HCT116 (cell line): ENCODE measurements around the gene RCSD1. TPM values are rescaled to one million over a fixed set of nuclear protein-coding genes. Genes with fewer than 3 reads are reported as not detected.

ENCODE experiments used
- ATAC-seq: fragments of 200-7000 bp; cut with Tn5 transposase; 2 replicates; pipeline ENCODE4 v1.9.1; 2020; ENCODE audit warnings: mild to moderate bottlenecking, moderate library complexity
- BruUV-seq: library from RNA; stranded (reverse); fragments of 400-500 nt; replicated peaks from 2 replicates; lab custom pipeline; 2021; lab: Mats Ljungman, UMichigan
- CTCF ChIA-PET: fragments of 300-600 bp; sonication (Branson Sonifier 250); formaldehyde crosslinking; loops from one replicate; lab custom pipeline; 2021; ENCODE audit warnings: antibody characterized with exemption; lab: Charles Lee
- POLR2A ChIA-PET: fragments of 300-600, 350-600 bp; sonication (Branson Sonifier 250); formaldehyde crosslinking; loops from one replicate; lab custom pipeline; 2021; ENCODE audit warnings: antibody characterized with exemption; lab: Charles Lee
- RAD21 ChIA-PET, 2 experiments: fragments of 300-600 bp; sonication (Branson Sonifier 250); formaldehyde crosslinking; loops; one replicate each; lab custom pipeline; 2023; ENCODE audit warnings: low total read pairs in 2 of 2; ENCODE audit not compliant: uncharacterized antibody in 2 of 2, unreplicated experiment in 2 of 2, low non-redundant PET in 1 of 2; lab: Charles Lee
- DNase-seq: peaks from one replicate; pipeline ENCODE4 v3.0.0-alpha.2; 2010; ENCODE audit warnings: low read depth, low spot score
- H2AFZ ChIP-seq: fragments of 200-600 bp; shearing (Covaris generic), sonication (generic); 2 replicates; pipeline ENCODE4 v1.6.1; 2017; ENCODE audit warnings: low read depth, mixed run types, mixed read lengths, antibody characterized with exemption, low read length; ENCODE audit not compliant: poor library complexity, severe bottlenecking
- H3K27ac ChIP-seq: 2 replicates; pipeline ENCODE4 v1.5.1; 2012; ENCODE audit warnings: low read depth, low read length
- H3K27me3 ChIP-seq: fragments of 200-600 bp; sonication (generic); 2 replicates; pipeline ENCODE4 v1.6.1; 2016; ENCODE audit warnings: mixed run types, low read length, mixed read lengths; ENCODE audit not compliant: insufficient read depth
- H3K36me3 ChIP-seq, 2 experiments: fragments of 200-500 bp in 1 of 2; fragments of 200-600 bp in 1 of 2; sonication (Bioruptor generic) in 1 of 2; sonication (generic) in 1 of 2; 2 replicates each; pipeline versions ENCODE4 v1.5.1 to v1.6.1; 2014 to 2016; ENCODE audit warnings: low read length in 2 of 2, inconsistent platforms in 1 of 2, mixed read lengths in 1 of 2, mixed run types in 1 of 2; ENCODE audit not compliant: insufficient read depth in 2 of 2, control insufficient read depth in 1 of 2
- H3K4me1 ChIP-seq, 2 experiments: fragments of 200-600 bp in 1 of 2; sonication (generic) in 1 of 2; 2 replicates each; pipeline versions ENCODE4 v1.5.1 to v1.6.1; 2012 to 2017; ENCODE audit warnings: low read length in 2 of 2, inconsistent platforms in 1 of 2, mild to moderate bottlenecking in 1 of 2, mixed read lengths in 1 of 2, mixed run types in 1 of 2, moderate library complexity in 1 of 2; ENCODE audit not compliant: insufficient read depth in 2 of 2, control insufficient read depth in 1 of 2
- H3K4me2 ChIP-seq: fragments of 200-600 bp; sonication (generic); 2 replicates; pipeline ENCODE4 v1.6.1; 2017; ENCODE audit warnings: mixed run types, low read length, mixed read lengths
- H3K4me3 ChIP-seq, 2 experiments: fragments of 200-600 bp in 1 of 2; sonication (generic) in 1 of 2; replicated peaks in 1 of 2; 2 replicates each; pipeline ENCODE4 v1.5.1; 2011 to 2016; ENCODE audit warnings: low read length in 2 of 2, control low read depth in 1 of 2, low read depth in 1 of 2, mild to moderate bottlenecking in 1 of 2, mixed read lengths in 1 of 2, mixed run types in 1 of 2
- H3K79me2 ChIP-seq: fragments of 200-600 bp; sonication (generic); 2 replicates; pipeline ENCODE4 v1.6.1; 2017; ENCODE audit warnings: mild to moderate bottlenecking, mixed run types, low read length, moderate library complexity, mixed read lengths; ENCODE audit not compliant: insufficient read depth
- H3K9ac ChIP-seq: fragments of 200-600 bp; sonication (generic); 2 replicates; pipeline ENCODE4 v1.6.1; 2016; ENCODE audit warnings: low read length, mixed read lengths
- H3K9me2 ChIP-seq: fragments of 200-600 bp; sonication (generic), shearing (Covaris generic); 2 replicates; pipeline ENCODE4 v1.6.1; 2017; ENCODE audit warnings: mixed run types, mild to moderate bottlenecking, moderate library complexity; ENCODE audit not compliant: insufficient read depth
- H3K9me3 ChIP-seq, 2 experiments: fragments of 200-500 bp in 1 of 2; fragments of 200-600 bp in 1 of 2; sonication (Bioruptor generic) in 1 of 2; sonication (generic) in 1 of 2; 2 replicates each; pipeline ENCODE4 v1.6.1; 2014 to 2017; ENCODE audit warnings: low read length in 2 of 2, mixed read lengths in 2 of 2, inconsistent platforms in 1 of 2, low read depth in 1 of 2, mild to moderate bottlenecking in 1 of 2, mixed run types in 1 of 2, moderate library complexity in 1 of 2; ENCODE audit not compliant: control insufficient read depth in 1 of 2, insufficient read depth in 1 of 2
- H4K20me1 ChIP-seq: fragments of 200-600 bp; sonication (generic), shearing (Covaris generic); 2 replicates; pipeline ENCODE4 v1.6.1; 2017; ENCODE audit warnings: mixed run types, mild to moderate bottlenecking, moderate library complexity; ENCODE audit not compliant: insufficient read depth
- ATF3 ChIP-seq: IDR thresholded peaks from 2 replicates; pipeline ENCODE4 v1.6.1; 2012
- CTCF ChIP-seq, 3 experiments: fragments of 200-600 bp in 1 of 3; sonication (generic) in 1 of 3; IDR thresholded peaks in 2 of 3; conservative IDR thresholded peaks in 1 of 3; 2 replicates each; pipeline ENCODE4 v1.5.1; 2012 to 2017; ENCODE audit warnings: low read depth in 2 of 3, low read length in 2 of 3, antibody characterized with exemption in 1 of 3, borderline replicate concordance in 1 of 3, control low read depth in 1 of 3, mild to moderate bottlenecking in 1 of 3, mixed read lengths in 1 of 3, mixed run types in 1 of 3, moderate library complexity in 1 of 3; ENCODE audit not compliant: insufficient read depth in 1 of 3
- EGR1 ChIP-seq: IDR thresholded peaks from 2 replicates; pipeline ENCODE4 v1.6.1; 2012; ENCODE audit warnings: low read depth
- FOSL1 ChIP-seq: IDR thresholded peaks from 2 replicates; pipeline ENCODE4 v1.6.1; 2012; ENCODE audit warnings: low read depth
- JUND ChIP-seq: IDR thresholded peaks from 2 replicates; pipeline ENCODE4 v1.6.1; 2012
- RAD21 ChIP-seq: IDR thresholded peaks from 2 replicates; pipeline ENCODE4 v1.6.1; 2012; ENCODE audit warnings: low read depth, mild to moderate bottlenecking
- SIN3A ChIP-seq: IDR thresholded peaks from 2 replicates; pipeline ENCODE4 v1.6.1; 2012; ENCODE audit warnings: low read depth
- ZBTB33 ChIP-seq: IDR thresholded peaks from 2 replicates; pipeline ENCODE4 v1.6.1; 2011; ENCODE audit warnings: mild to moderate bottlenecking, low read length, moderate library complexity; ENCODE audit not compliant: insufficient replicate concordance; ENCODE audit errors: extremely low read depth
- ZNF274 ChIP-seq: fragments of 200-500 bp; sonication (Bioruptor generic); IDR thresholded peaks from 2 replicates; pipeline ENCODE4 v1.6.1; 2014; ENCODE audit warnings: mild to moderate bottlenecking, low read depth, low read length, inconsistent platforms
- intact Hi-C: fragments of 100-400 bp; cut with micrococcal nuclease; formaldehyde crosslinking; loops from 2 replicates; pipeline ENCODE4 v1.10.0; 2022
- total RNA-seq: library from RNA; stranded (reverse); gene quantifications from one replicate; pipeline ENCODE4 v1.2.1, GENCODE V29; 2021; ENCODE audit not compliant: unreplicated experiment

RCSD1 gene
- total RNA-seq, 1 experiment from 2014 or later, result 0.15 TPM

GRCh38 chr1:167640051-167640450 is 10.0 kb downstream of the RCSD1 start:
- intact Hi-C loops, result no loop called here
- no peaks in the 10 kb centered on the region for H3K9me3 ChIP-seq
- DNase-seq (no peak), ATAC-seq (no peak)
- no peak overlapping the region for H3K4me2 ChIP-seq
- no peaks in the 10 kb centered on the region for H3K9me2 ChIP-seq
- H3K9ac ChIP-seq, result no peak overlapping the region
- RAD21 ChIA-PET, result no interaction called here
- no peaks in the 10 kb centered on the region for H3K4me1 ChIP-seq
- no peaks in the 10 kb centered on the region for H4K20me1 ChIP-seq
- no peak for TF ChIP-seq ATF3
- no peak for TF ChIP-seq FOSL1
- TF ChIP-seq JUND, result no peak
- no peak overlapping the region for H3K27ac ChIP-seq
- no peaks in the 10 kb centered on the region for H3K36me3 ChIP-seq
- 0 out of 2 replicates have a peak, but pooled peaks cover 4% of the 10 kb centered on the region for H3K27me3 ChIP-seq
- no peaks in the 10 kb centered on the region for H3K79me2 ChIP-seq
- no TSS peak for BruUV-seq
- H2AFZ ChIP-seq, result no peak overlapping the region
- CTCF ChIA-PET, result no interaction called here
- H3K4me3 ChIP-seq, result no peak overlapping the region
- POLR2A ChIA-PET, result no interaction called here

GRCh38 chr1:167641786-167642500 is 11.9 kb downstream of the RCSD1 start:
- intact Hi-C loops, result no loop called here
- Histone ChIP-seq H3K27me3 (0 out of 2 replicates have a peak, but pooled peaks cover 4% of the 10 kb centered on the region), H3K9me3 (no peaks in the 10 kb centered on the region), H2AFZ (no peak overlapping the region), H3K79me2 (no peaks in the 10 kb centered on the region), H4K20me1 (no peaks in the 10 kb centered on the region), H3K9me2 (no peaks in the 10 kb centered on the region), H3K27ac (no peak overlapping the region), H3K4me1 (no peaks in the 10 kb centered on the region), H3K4me2 (no peak overlapping the region), H3K4me3 (no peak overlapping the region), H3K36me3 (no peaks in the 10 kb centered on the region), H3K9ac (no peak overlapping the region)
- RAD21 ChIA-PET, result no interaction called here
- TF ChIP-seq ZNF274, result no peak
- no peak for TF ChIP-seq RAD21
- no peak for TF ChIP-seq CTCF (IDR thresholded peaks at IDR 0.05 in 2 of 3, conservative IDR thresholded peaks at IDR 0.05 in 1 of 3; ENCODE audit: borderline replicate concordance in 1 of 3, insufficient read depth in 1 of 3, low read depth in 2 of 3, low read length in 2 of 3)
- no peak for TF ChIP-seq SIN3A
- no peak for TF ChIP-seq EGR1
- no peak for TF ChIP-seq ZBTB33
- POLR2A ChIA-PET, result no interaction called here
- BruUV-seq, result no TSS peak
- no peak for ATAC-seq
- CTCF ChIA-PET, result no interaction called here
- DNase-seq, result no peak
